ENCODE data around the gene NEMP2. TPM values are rescaled to one million over a fixed set of nuclear protein-coding genes. Genes with fewer than 3 reads are reported as not detected.

Gene NEMP2
- total RNA-seq, 2 experiments from 2014 or later, result 11.6 to 12.2 TPM

- ChIA-PET CTCF (no interaction called here), POLR2A (interaction anchor here (1.0 to 3.5 kb wide), 3 partner anchors 15 to 107 kb away, joined by 4 to 49 read pairs (median 23); partner anchors contain the start of genes MFSD6 and NEMP2)
- peak; percentile 70 for ATAC-seq (ENCODE audit: poor library complexity)
- Mint-ChIP-seq H3K4me1 (ENCODE audit: low read depth) (peaks cover 34% of the 10 kb centered on the region), H3K9me3 (no peaks in the 10 kb centered on the region), H3K4me3 (peak overlapping the region; percentile 71), H3K27ac (peak overlapping the region; percentile 49), H3K27me3 (no peaks in the 10 kb centered on the region), H3K36me3 (ENCODE audit: low read depth) (peaks cover 40% of the 10 kb centered on the region)
- intact Hi-C loops (cut with DNase I, micrococcal nuclease), result loop anchor here in 1 of 2 experiments (2.0 to 5.0 kb wide), 2 partner anchors 17 to 108 kb away; partner anchors contain the start of gene MFSD6
- Histone ChIP-seq H3K4me3 (ENCODE audit: low read length) (peak overlapping the region; percentile 2), H3K4me1 (ENCODE audit: insufficient read depth, low read length) (peaks cover 21% of the 10 kb centered on the region), H3K27ac (ENCODE audit: low read depth in 1 of 2, low read length in 2 of 2) (no peak overlapping the region), H3K27me3 (ENCODE audit: control insufficient read depth in 1 of 2, insufficient read depth in 2 of 2, low read length in 2 of 2) (no peaks in the 10 kb centered on the region), H3K36me3 (ENCODE audit: insufficient read depth, low read length) (peaks cover 11% of the 10 kb centered on the region), H3K9me3 (ENCODE audit: control insufficient read depth in 1 of 2, insufficient read depth in 1 of 2, low read length in 2 of 2) (no peaks in the 10 kb centered on the region)
- no peak for TF ChIP-seq CTCF (IDR thresholded peaks at IDR 0.05)
- peak in 3 of 14 experiments; percentile 67 to 69 (median 69) for DNase-seq
Observed at GRCh38 chr2:190515687-190516086, 18.8 kb downstream of the NEMP2 start.

- Histone ChIP-seq H3K4me3 (ENCODE audit: low read length) (no peak overlapping the region), H3K9me3 (ENCODE audit: control insufficient read depth in 1 of 2, insufficient read depth in 1 of 2, low read length in 2 of 2) (no peaks in the 10 kb centered on the region), H3K27me3 (ENCODE audit: control insufficient read depth in 1 of 2, insufficient read depth in 2 of 2, low read length in 2 of 2) (no peaks in the 10 kb centered on the region), H3K4me1 (ENCODE audit: insufficient read depth, low read length) (peaks cover 13% of the 10 kb centered on the region), H3K36me3 (ENCODE audit: insufficient read depth, low read length) (peaks cover 11% of the 10 kb centered on the region), H3K27ac (ENCODE audit: low read depth in 1 of 2, low read length in 2 of 2) (no peak overlapping the region)
- Mint-ChIP-seq H3K4me3 (no peak overlapping the region), H3K4me1 (ENCODE audit: low read depth) (peaks cover 24% of the 10 kb centered on the region), H3K36me3 (ENCODE audit: low read depth) (peaks cover 43% of the 10 kb centered on the region), H3K9me3 (no peaks in the 10 kb centered on the region), H3K27me3 (no peaks in the 10 kb centered on the region), H3K27ac (no peak overlapping the region)
- no peak for ATAC-seq (ENCODE audit: poor library complexity)
- intact Hi-C loops (cut with DNase I, micrococcal nuclease), result loop anchor here in 1 of 2 experiments (2.0 to 5.0 kb wide), 2 partner anchors 18 to 107 kb away; partner anchors contain the start of gene MFSD6
- no peak for TF ChIP-seq CTCF (IDR thresholded peaks at IDR 0.05)
- no peak for DNase-seq
- ChIA-PET POLR2A (interaction anchor here (1.7 kb wide), 1 partner anchor 19 kb away, joined by 7 read pairs; the partner anchor contains the start of gene NEMP2), CTCF (no interaction called here)
Observed at GRCh38 chr2:190514676-190515075, 19.8 kb downstream of the NEMP2 start.

- intact Hi-C loops (cut with DNase I, micrococcal nuclease), result loop anchor here in 1 of 2 experiments (2.0 kb wide), 1 partner anchor 19 kb away; no protein-coding TSS in a partner anchor
- peaks cover 20% of the 10 kb centered on the region for H3K4me1 Mint-ChIP-seq (ENCODE audit: low read depth)
- POLR2A ChIA-PET, result interaction anchor here (0.7 to 1.7 kb wide), 2 partner anchors 20 to 107 kb away, joined by 3 to 7 read pairs; partner anchors contain the start of gene NEMP2
Observed at GRCh38 chr2:190513877-190514276, 20.6 kb downstream of the NEMP2 start.

More at GRCh38 chr2:190513877-190514276, 20.6 kb downstream of the NEMP2 start:
- no peaks in the 10 kb centered on the region for H3K9me3 ChIP-seq (ENCODE audit: control insufficient read depth in 1 of 2, insufficient read depth in 1 of 2, low read length in 2 of 2)
- H3K36me3 ChIP-seq (ENCODE audit: insufficient read depth, low read length), result peaks cover 10% of the 10 kb centered on the region
- H3K4me3 ChIP-seq (ENCODE audit: low read length), result no peak overlapping the region
- Mint-ChIP-seq H3K27ac (no peak overlapping the region), H3K4me3 (no peak overlapping the region), H3K9me3 (no peaks in the 10 kb centered on the region), H3K27me3 (no peaks in the 10 kb centered on the region), H3K36me3 (ENCODE audit: low read depth) (peaks cover 51% of the 10 kb centered on the region)
- H3K27ac ChIP-seq (ENCODE audit: low read depth in 1 of 2, low read length in 2 of 2), result no peak overlapping the region
- DNase-seq (no peak), ATAC-seq (ENCODE audit: poor library complexity) (no peak)
- CTCF ChIA-PET, result no interaction called here
- H3K4me1 ChIP-seq (ENCODE audit: insufficient read depth, low read length), result peaks cover 8% of the 10 kb centered on the region
- no peak for TF ChIP-seq CTCF (IDR thresholded peaks at IDR 0.05)
- no peaks in the 10 kb centered on the region for H3K27me3 ChIP-seq (ENCODE audit: control insufficient read depth in 1 of 2, insufficient read depth in 2 of 2, low read length in 2 of 2)
